ENCODE results near the gene LENG8. TPM values are rescaled to one million over a fixed set of nuclear protein-coding genes. Genes with fewer than 3 reads are reported as not detected.

LENG8 gene
- total RNA-seq: 17.1 TPM

GRCh38 chr19:54448774-54449700 is at the start of gene LENG8:
TSS of gene LENG8 (plus strand) at chr19:54449199. CDS start at chr19:54451345, 2,146 bp downstream.
- FAIRE-seq (peak; percentile 33), DNase-seq (ENCODE audit: low spot score in 2 of 2) (peak; percentile 97 to 98)

- DNase-seq (ENCODE audit: low spot score in 2 of 2) (no peak), FAIRE-seq (no peak)
Observed at GRCh38 chr19:54400913-54401312, 48.1 kb upstream of the LENG8 start.

GRCh38 chr19:54403054-54403453 is 45.9 kb upstream of the LENG8 start:
- DNase-seq (ENCODE audit: low spot score in 2 of 2) (no peak), FAIRE-seq (no peak)

- DNase-seq (ENCODE audit: low spot score in 2 of 2): no peak
- no peak for FAIRE-seq
Observed at GRCh38 chr19:54405628-54406027, 43.4 kb upstream of the LENG8 start.

GRCh38 chr19:54407780-54408179 is 41.2 kb upstream of the LENG8 start:
- FAIRE-seq: no peak
- no peak for DNase-seq (ENCODE audit: low spot score in 2 of 2)

- no peak for FAIRE-seq
Observed at GRCh38 chr19:54408456-54409026, 40.5 kb upstream of the LENG8 start.

GRCh38 chr19:54411033-54411432 is 38.0 kb upstream of the LENG8 start:
- FAIRE-seq: no peak
- no peak for DNase-seq (ENCODE audit: low spot score in 2 of 2)

More at GRCh38 chr19:54408456-54409026, 40.5 kb upstream of the LENG8 start:
- DNase-seq (ENCODE audit: low spot score in 2 of 2): no peak

GRCh38 chr19:54412877-54413276 is 36.1 kb upstream of the LENG8 start:
- DNase-seq (ENCODE audit: low spot score in 2 of 2) (no peak), FAIRE-seq (no peak)

- DNase-seq (ENCODE audit: low spot score in 2 of 2) (no peak), FAIRE-seq (no peak)
Observed at GRCh38 chr19:54414156-54414555, 34.8 kb upstream of the LENG8 start.

- DNase-seq (ENCODE audit: low spot score in 2 of 2): peak; percentile 88 to 92
- no peak for FAIRE-seq
Observed at GRCh38 chr19:54415208-54415900, 33.6 kb upstream of the LENG8 start, which contains the start of gene TTYH1. TSS of gene TTYH1 (plus strand) at chr19:54415464. CDS start at chr19:54415553, 89 bp downstream.

- peak in 1 of 2 donors; percentile 55 for DNase-seq (ENCODE audit: low spot score in 2 of 2)
- FAIRE-seq: no peak
Observed at GRCh38 chr19:54415901-54416673, 32.9 kb upstream of the LENG8 start.

GRCh38 chr19:54416695-54417491 is 32.1 kb upstream of the LENG8 start:
- DNase-seq (ENCODE audit: low spot score in 2 of 2): peak in 1 of 2 donors; percentile 26

GRCh38 chr19:54418030-54418929 is 30.7 kb upstream of the LENG8 start:
- DNase-seq (ENCODE audit: low spot score in 2 of 2) (peak in 1 of 2 donors; percentile 56), FAIRE-seq (no peak)

More at GRCh38 chr19:54416695-54417491, 32.1 kb upstream of the LENG8 start:
- FAIRE-seq: no peak

GRCh38 chr19:54418930-54419800 is 29.8 kb upstream of the LENG8 start:
- no peak for FAIRE-seq
- DNase-seq (ENCODE audit: low spot score in 2 of 2): peak in 1 of 2 donors; percentile 15

GRCh38 chr19:54420068-54420382 is 29.0 kb upstream of the LENG8 start:
- no peak for DNase-seq (ENCODE audit: low spot score in 2 of 2)
- no peak for FAIRE-seq

- no peak for FAIRE-seq
- DNase-seq (ENCODE audit: low spot score in 2 of 2): peak; percentile 91 to 94
Observed at GRCh38 chr19:54420383-54421168, 28.4 kb upstream of the LENG8 start.

GRCh38 chr19:54421169-54421516 is 27.9 kb upstream of the LENG8 start:
- DNase-seq (ENCODE audit: low spot score in 2 of 2) (no peak), FAIRE-seq (no peak)

Measured in frontal cortex (tissue), 4 donors.